Activated naive CD8-positive, alpha-beta T cell treated with anti-CD3 and anti-CD28 coated beads, Interleukin-2, amount 50 U/mL, for 24 hours (primary cell): ENCODE data around the gene AMN1.
"Not testable (repeated sequence)": the region's sequence is repeated elsewhere in the genome, so short reads cannot be mapped to it uniquely, and the experiment has no call there.

ENCODE experiments used
- ATAC-seq: fragments of 150-1000 bp; cut with Tn5 transposase; one replicate; pipeline ENCODE4 v1.10.0; 2021
- DNase-seq: peaks from one replicate; pipeline ENCODE4 v3.0.0; 2021
- H3K27ac Mint-ChIP-seq: one replicate; pipeline ENCODE4 v1.8.0; 2021; ENCODE audit warnings: mild to moderate bottlenecking, mixed read lengths
- H3K27me3 Mint-ChIP-seq: one replicate; pipeline ENCODE4 v1.8.0; 2021; ENCODE audit warnings: mixed read lengths
- H3K36me3 Mint-ChIP-seq: one replicate; pipeline ENCODE4 v1.8.0; 2021; ENCODE audit warnings: low read depth, mixed read lengths
- H3K4me1 Mint-ChIP-seq: one replicate; pipeline ENCODE4 v1.8.0; 2021; ENCODE audit warnings: mixed read lengths
- H3K4me3 Mint-ChIP-seq: one replicate; pipeline ENCODE4 v1.8.0; 2021; ENCODE audit warnings: mild to moderate bottlenecking, moderate library complexity, mixed read lengths
- H3K9me3 Mint-ChIP-seq: one replicate; pipeline ENCODE4 v1.8.0; 2021; ENCODE audit warnings: mixed read lengths

The AMN1 gene

GRCh38 chr12:31745242-31745641 is 16.4 kb upstream of the AMN1 start:
- Mint-ChIP-seq H3K27me3 (no peaks in the 10 kb centered on the region), H3K27ac (no peak overlapping the region), H3K36me3 (no peaks in the 10 kb centered on the region), H3K9me3 (no peaks in the 10 kb centered on the region), H3K4me3 (no peak overlapping the region), H3K4me1 (peaks cover 76% of the 10 kb centered on the region)
- ATAC-seq (no peak), DNase-seq (no peak)

GRCh38 chr12:31744363-31744762 is 15.5 kb upstream of the AMN1 start:
- ATAC-seq: not testable (repeated sequence)

DNA sequence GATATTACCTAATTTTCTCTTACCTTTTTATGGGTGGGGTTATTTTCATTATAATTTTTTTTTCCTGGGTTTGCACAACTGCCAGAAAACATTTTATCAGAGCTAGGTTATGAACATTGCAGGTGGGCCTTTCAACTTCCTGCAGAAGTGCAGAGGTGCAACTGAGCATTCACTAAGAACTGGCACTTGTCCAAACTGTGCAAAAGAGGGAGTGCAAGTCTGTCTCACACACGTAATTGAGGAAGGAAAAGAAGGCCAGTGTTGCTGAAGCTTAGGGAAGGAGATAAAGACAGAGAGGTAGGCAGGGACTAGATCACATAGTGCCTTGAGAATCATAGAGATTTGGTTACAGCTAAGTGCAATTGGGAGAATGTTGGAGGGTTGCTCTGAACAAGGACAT is 14.1 kb upstream of the AMN1 start:
- ATAC-seq (no peak), DNase-seq (no peak)
- Mint-ChIP-seq H3K27ac (no peak overlapping the region), H3K27me3 (no peaks in the 10 kb centered on the region), H3K4me3 (no peak overlapping the region), H3K9me3 (no peaks in the 10 kb centered on the region), H3K36me3 (no peaks in the 10 kb centered on the region), H3K4me1 (peaks cover 68% of the 10 kb centered on the region)

More at GRCh38 chr12:31744363-31744762, 15.5 kb upstream of the AMN1 start:
- H3K27me3 Mint-ChIP-seq, H3K9me3 Mint-ChIP-seq, H3K36me3 Mint-ChIP-seq, DNase-seq, H3K4me3 Mint-ChIP-seq, H3K27ac Mint-ChIP-seq: not testable (repeated sequence)
- H3K4me1 Mint-ChIP-seq: peaks cover 73% of the 10 kb centered on the region

- no peak overlapping the region for H3K27ac Mint-ChIP-seq
- peaks cover 72% of the 10 kb centered on the region for H3K4me1 Mint-ChIP-seq
- ATAC-seq: no peak
- H3K27me3 Mint-ChIP-seq: no peaks in the 10 kb centered on the region
- H3K36me3 Mint-ChIP-seq: no peaks in the 10 kb centered on the region
- no peak for DNase-seq
- H3K9me3 Mint-ChIP-seq: no peaks in the 10 kb centered on the region
- H3K4me3 Mint-ChIP-seq: no peak overlapping the region
These were observed 11.8 kb upstream of the AMN1 start for GRCh38 chr12:31740628-31741027.

DNA sequence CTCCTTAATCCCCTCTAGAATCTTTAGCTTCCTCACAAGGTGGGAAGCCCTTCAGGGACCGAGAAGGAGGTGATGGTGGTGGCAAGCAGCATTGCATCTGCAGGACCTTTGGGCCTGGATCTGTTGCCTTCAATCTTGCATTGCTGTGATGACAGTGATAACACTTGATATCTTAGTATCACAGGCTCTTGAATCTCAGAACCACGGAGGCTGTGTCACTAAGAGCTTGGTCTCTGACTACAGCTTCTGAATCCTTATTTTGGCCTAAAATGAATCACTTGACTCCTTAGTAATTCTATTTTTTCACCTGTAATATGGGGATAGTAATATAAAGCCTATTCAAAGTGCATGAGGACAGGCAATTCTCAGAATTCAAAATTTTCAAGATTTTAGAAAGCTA is 8.9 kb upstream of the AMN1 start:
- H3K27ac Mint-ChIP-seq: no peak overlapping the region
- ATAC-seq (peak; percentile 18), DNase-seq (no peak)
- no peaks in the 10 kb centered on the region for H3K9me3 Mint-ChIP-seq
- H3K4me3 Mint-ChIP-seq: no peak overlapping the region
- no peaks in the 10 kb centered on the region for H3K27me3 Mint-ChIP-seq
- H3K36me3 Mint-ChIP-seq: no peaks in the 10 kb centered on the region
- H3K4me1 Mint-ChIP-seq: peaks cover 72% of the 10 kb centered on the region

DNA sequence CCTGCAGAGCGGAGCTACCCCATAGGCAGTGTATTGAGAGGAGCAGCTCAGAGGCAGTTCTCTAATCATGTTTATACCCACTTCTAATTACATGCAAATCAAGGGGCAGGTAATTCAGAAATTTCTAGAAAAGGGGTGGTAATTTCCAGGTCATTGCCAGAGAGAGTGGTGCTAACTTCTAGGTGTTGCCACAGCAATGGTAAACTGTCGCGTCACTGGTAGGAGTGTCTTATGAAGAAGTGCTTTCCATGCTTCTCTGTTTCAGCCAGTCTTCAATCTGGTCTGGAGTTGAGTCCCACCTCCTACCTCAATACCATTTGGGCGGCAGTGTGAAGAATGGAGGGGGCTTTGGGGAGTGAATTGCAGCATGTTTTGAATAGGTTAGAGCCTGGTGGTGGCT is 8.5 kb upstream of the AMN1 start:
- DNase-seq (no peak), ATAC-seq (no peak)
- Mint-ChIP-seq H3K27ac (no peak overlapping the region), H3K36me3 (no peaks in the 10 kb centered on the region), H3K4me1 (peaks cover 69% of the 10 kb centered on the region), H3K27me3 (no peaks in the 10 kb centered on the region), H3K4me3 (no peak overlapping the region), H3K9me3 (no peaks in the 10 kb centered on the region)

DNA sequence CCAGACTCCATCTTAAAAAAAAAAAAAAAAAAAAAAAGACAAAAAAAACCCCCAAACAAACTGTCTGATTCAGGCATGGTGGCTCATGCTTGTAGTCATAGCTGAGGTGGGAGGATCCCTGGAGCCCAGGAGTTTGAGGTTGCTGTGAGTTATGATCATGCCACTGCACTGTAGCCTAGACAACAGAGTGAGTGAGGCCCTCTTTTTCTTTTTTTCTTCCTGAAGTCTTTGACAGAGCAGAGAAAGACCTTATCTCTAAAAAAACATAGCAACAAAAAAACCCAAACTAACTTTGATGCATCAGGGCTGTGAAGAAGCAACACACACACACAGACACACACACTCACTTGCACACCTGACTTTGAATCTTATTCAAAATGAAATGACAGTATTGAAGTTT is 7.7 kb upstream of the AMN1 start:
- Mint-ChIP-seq H3K4me3 (no peak overlapping the region), H3K36me3 (no peaks in the 10 kb centered on the region), H3K27me3 (no peaks in the 10 kb centered on the region), H3K27ac (peak overlapping the region; percentile 83), H3K9me3 (no peaks in the 10 kb centered on the region), H3K4me1 (peaks cover 69% of the 10 kb centered on the region)
- DNase-seq (peak; percentile 48), ATAC-seq (peak; percentile 86)

GRCh38 chr12:31733549-31734432 is 5.0 kb upstream of the AMN1 start:
- peak overlapping the region; percentile 45 for H3K4me3 Mint-ChIP-seq
- H3K36me3 Mint-ChIP-seq: peaks cover 10% of the 10 kb centered on the region
- DNase-seq: peak; percentile 33
- H3K27ac Mint-ChIP-seq: peak overlapping the region; percentile 69
- H3K4me1 Mint-ChIP-seq: peaks cover 73% of the 10 kb centered on the region
- not testable (repeated sequence) for H3K27me3 Mint-ChIP-seq, H3K9me3 Mint-ChIP-seq, ATAC-seq

GRCh38 chr12:31732926-31733548 is 4.2 kb upstream of the AMN1 start:
- Mint-ChIP-seq H3K9me3 (peaks cover 6% of the 10 kb centered on the region), H3K4me1 (peaks cover 72% of the 10 kb centered on the region), H3K27me3 (no peaks in the 10 kb centered on the region), H3K27ac (peak overlapping the region; percentile 69), H3K36me3 (peaks cover 10% of the 10 kb centered on the region), H3K4me3 (peak overlapping the region; percentile 45)
- ATAC-seq (peak; percentile 21), DNase-seq (peak; percentile 56)

- Mint-ChIP-seq H3K4me1 (peaks cover 68% of the 10 kb centered on the region), H3K36me3 (peaks cover 10% of the 10 kb centered on the region)
- H3K27me3 Mint-ChIP-seq, ATAC-seq, H3K27ac Mint-ChIP-seq, H3K4me3 Mint-ChIP-seq, H3K9me3 Mint-ChIP-seq, DNase-seq: not testable (repeated sequence)
These were observed 2.4 kb upstream of the AMN1 start for GRCh38 chr12:31731203-31731602.

GRCh38 chr12:31729705-31730104 is 884 bp upstream of the AMN1 start:
- Mint-ChIP-seq H3K36me3 (peaks cover 10% of the 10 kb centered on the region), H3K9me3 (peaks cover 10% of the 10 kb centered on the region), H3K27me3 (no peaks in the 10 kb centered on the region), H3K27ac (peak overlapping the region; percentile 92), H3K4me1 (peaks cover 69% of the 10 kb centered on the region), H3K4me3 (peak overlapping the region; percentile 88)
- ATAC-seq (no peak), DNase-seq (no peak)

- peaks cover 12% of the 10 kb centered on the region for H3K9me3 Mint-ChIP-seq
- ATAC-seq: no peak
- no peaks in the 10 kb centered on the region for H3K27me3 Mint-ChIP-seq
- peaks cover 10% of the 10 kb centered on the region for H3K36me3 Mint-ChIP-seq
- DNase-seq: peak; percentile 52
- peak overlapping the region; percentile 92 for H3K27ac Mint-ChIP-seq
- H3K4me3 Mint-ChIP-seq: peak overlapping the region; percentile 88
- peaks cover 71% of the 10 kb centered on the region for H3K4me1 Mint-ChIP-seq
These were observed 418 bp downstream of the AMN1 start for GRCh38 chr12:31728289-31728916.

GRCh38 chr12:31727192-31727591 is 1.6 kb downstream of the AMN1 start:
- Mint-ChIP-seq H3K9me3 (peaks cover 12% of the 10 kb centered on the region), H3K4me3 (peak overlapping the region; percentile 53), H3K4me1 (peaks cover 74% of the 10 kb centered on the region), H3K27ac (peak overlapping the region; percentile 10), H3K27me3 (no peaks in the 10 kb centered on the region), H3K36me3 (peaks cover 12% of the 10 kb centered on the region)
- no peak for ATAC-seq
- DNase-seq: no peak

DNA sequence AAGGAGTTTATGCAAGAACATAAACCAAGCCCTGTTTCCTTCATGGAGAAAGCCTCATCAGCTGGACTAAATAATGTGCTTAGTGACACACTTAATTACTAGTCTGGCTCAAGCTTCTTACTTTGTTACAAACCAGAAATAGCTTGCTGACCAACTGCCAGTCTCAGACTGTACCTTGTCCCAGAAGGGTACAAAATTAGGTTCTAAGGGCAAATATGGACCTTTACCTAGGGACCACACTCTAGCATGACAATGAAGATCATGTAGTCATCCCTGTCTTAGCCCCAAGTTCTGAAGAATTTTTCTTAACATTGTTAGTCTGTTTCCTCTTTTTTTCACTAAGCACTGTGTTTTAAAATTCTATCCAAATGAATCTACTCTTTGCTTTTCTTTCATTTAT is 2.2 kb downstream of the AMN1 start:
- Mint-ChIP-seq H3K4me3 (no peak overlapping the region), H3K9me3 (peaks cover 12% of the 10 kb centered on the region), H3K27me3 (no peaks in the 10 kb centered on the region), H3K4me1 (peaks cover 75% of the 10 kb centered on the region), H3K36me3 (peaks cover 12% of the 10 kb centered on the region), H3K27ac (no peak overlapping the region)
- ATAC-seq: no peak
- no peak for DNase-seq

DNA sequence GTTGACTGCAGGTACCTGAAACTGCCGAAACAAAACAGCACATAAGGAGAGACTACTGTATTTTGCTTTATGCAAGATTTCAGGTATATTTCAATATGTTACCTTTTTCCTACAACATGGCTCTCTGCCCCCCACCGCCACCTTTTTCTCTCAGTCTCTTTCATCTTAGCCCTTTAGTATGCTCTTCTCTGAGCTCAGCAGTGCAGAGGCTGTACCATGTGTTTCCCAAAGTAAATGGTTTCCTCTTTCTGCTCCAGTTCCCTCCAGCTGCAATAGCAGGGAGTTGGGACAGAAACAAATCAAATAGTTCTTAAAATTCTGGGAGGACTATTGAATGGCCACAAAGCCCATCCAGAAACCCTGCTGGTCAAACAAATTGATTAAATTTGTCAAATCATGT is 4.3 kb downstream of the AMN1 start:
- H3K4me1 Mint-ChIP-seq: peaks cover 73% of the 10 kb centered on the region
- no peaks in the 10 kb centered on the region for H3K27me3 Mint-ChIP-seq
- ATAC-seq (no peak), DNase-seq (no peak)
- H3K4me3 Mint-ChIP-seq: no peak overlapping the region
- H3K27ac Mint-ChIP-seq: no peak overlapping the region
- peaks cover 10% of the 10 kb centered on the region for H3K36me3 Mint-ChIP-seq
- H3K9me3 Mint-ChIP-seq: peaks cover 6% of the 10 kb centered on the region
